Skin epidermis (tissue), 12 donors: ENCODE data around the gene DROSHA.

Experiments
- H3K27ac ChIP-seq, 21 experiments: fragments of 200-600 bp; sonication (generic) in 11 of 21; one replicate each; pipeline ENCODE4 v1.5.0; 2020; ENCODE audit warnings: mild to moderate bottlenecking in 3 of 21, inconsistent platforms in 2 of 21, moderate library complexity in 2 of 21
- H3K4me3 ChIP-seq, 7 experiments: fragments of 200-600 bp; sonication (generic) in 2 of 7; one replicate each; pipeline ENCODE4 v1.5.0; 2020; ENCODE audit warnings: inconsistent platforms in 2 of 7, mild to moderate bottlenecking in 2 of 7, moderate library complexity in 1 of 7

Gene DROSHA

GRCh38 chr5:31476738-31477141 lies 55.2 kb downstream of the DROSHA start:
- Histone ChIP-seq H3K4me3 (no peak overlapping the region), H3K27ac (no peak overlapping the region)

- no peak overlapping the region for H3K4me3 ChIP-seq
Measured at GRCh38 chr5:31471916-31472315, 60.0 kb downstream of the DROSHA start.

GRCh38 chr5:31471040-31471439 lies 60.9 kb downstream of the DROSHA start:
- Histone ChIP-seq H3K27ac (no peak overlapping the region), H3K4me3 (no peak overlapping the region)

More at GRCh38 chr5:31471916-31472315, 60.0 kb downstream of the DROSHA start:
- H3K27ac ChIP-seq: no peak overlapping the region

DNA sequence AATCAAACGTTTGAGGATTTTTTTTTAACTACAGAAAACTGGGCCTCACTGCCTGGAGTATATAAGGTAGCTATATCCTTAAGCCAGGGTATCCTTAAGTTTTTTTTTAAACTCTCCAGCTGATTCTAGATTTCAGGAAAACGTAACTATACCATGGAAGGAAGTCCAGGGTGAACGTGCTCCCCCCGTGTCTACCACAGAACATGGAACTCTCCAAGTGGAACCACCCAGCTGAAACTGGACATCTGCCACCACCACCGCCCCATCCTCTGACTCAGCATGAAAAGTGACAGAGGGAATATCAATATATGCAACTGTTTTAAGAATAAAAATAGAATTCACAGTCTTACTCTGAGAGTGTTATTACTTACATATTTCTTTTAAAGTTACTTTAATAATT lies 61.3 kb downstream of the DROSHA start:
- Histone ChIP-seq H3K27ac (no peak overlapping the region), H3K4me3 (no peak overlapping the region)

DNA sequence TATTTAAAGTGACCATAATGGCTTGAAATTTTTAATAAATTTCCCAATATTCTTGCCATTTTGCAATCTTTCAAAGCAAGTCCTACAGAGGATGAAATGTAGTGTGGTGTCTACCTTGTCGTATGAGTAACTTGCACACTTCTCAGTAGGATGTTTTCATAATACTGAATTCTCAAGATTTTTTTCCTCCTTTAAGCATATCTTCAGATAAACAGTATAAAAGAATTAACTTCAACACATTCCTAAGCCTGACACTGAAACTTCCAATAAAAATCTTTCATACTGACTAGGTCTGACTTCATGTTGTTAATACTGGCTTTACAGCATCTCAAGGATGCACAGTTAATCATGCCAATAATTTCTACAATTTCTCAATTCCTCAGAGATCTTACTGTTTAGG lies 62.0 kb downstream of the DROSHA start:
- Histone ChIP-seq H3K4me3 (no peak overlapping the region), H3K27ac (no peak overlapping the region)

GRCh38 chr5:31469466-31469865 lies 62.4 kb downstream of the DROSHA start:
- no peak overlapping the region for H3K4me3 ChIP-seq
- no peak overlapping the region for H3K27ac ChIP-seq

- no peak overlapping the region for H3K27ac ChIP-seq
- no peak overlapping the region for H3K4me3 ChIP-seq
Measured at GRCh38 chr5:31465291-31465690, 66.6 kb downstream of the DROSHA start.

- no peak overlapping the region for H3K27ac ChIP-seq
- no peak overlapping the region for H3K4me3 ChIP-seq
Measured at GRCh38 chr5:31464081-31464480, 67.8 kb downstream of the DROSHA start.

DNA sequence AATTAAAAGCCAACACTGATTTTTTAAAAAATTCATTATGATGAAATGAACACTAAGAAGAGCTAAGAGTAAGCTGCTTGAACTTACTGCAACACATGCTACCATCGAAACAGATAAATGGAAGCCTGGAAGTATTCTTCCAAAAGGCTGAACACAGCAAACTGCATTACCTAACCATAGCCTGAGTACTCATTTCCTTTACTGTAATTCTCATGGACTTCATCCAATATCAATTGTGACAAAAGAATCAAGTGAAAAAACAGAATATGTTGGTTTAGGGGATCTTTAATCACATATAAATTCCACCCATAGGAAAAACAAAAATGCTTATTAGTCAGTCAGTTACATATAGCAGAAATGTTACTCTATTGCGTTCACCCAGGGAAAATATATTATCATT lies 68.5 kb downstream of the DROSHA start:
- no peak overlapping the region for H3K4me3 ChIP-seq
- no peak overlapping the region for H3K27ac ChIP-seq

GRCh38 chr5:31459594-31459993 lies 72.3 kb downstream of the DROSHA start:
- Histone ChIP-seq H3K27ac (no peak overlapping the region), H3K4me3 (no peak overlapping the region)

DNA sequence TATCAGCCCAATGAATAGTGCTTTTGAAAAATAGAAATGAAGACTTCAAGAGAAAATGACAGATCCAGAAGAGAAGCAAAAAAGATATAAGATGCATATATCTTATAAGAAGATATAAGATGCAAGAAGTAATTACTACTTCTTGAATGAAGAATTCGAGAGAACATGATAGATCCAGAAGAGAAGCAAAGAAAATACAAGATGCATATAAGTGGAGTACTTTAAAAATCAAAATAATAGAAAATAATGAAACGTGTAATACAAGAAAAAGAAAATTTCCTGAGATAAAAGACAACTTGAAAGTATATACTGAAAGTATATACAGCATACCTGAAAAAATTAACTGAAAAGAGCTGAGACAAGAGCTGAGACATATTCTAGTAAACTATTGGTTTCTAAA lies 76.7 kb downstream of the DROSHA start:
- H3K27ac ChIP-seq: no peak overlapping the region

GRCh38 chr5:31453522-31453921 lies 78.4 kb downstream of the DROSHA start:
- no peak overlapping the region for H3K27ac ChIP-seq
- H3K4me3 ChIP-seq: no peak overlapping the region

More for the DNA sequence above, 76.7 kb downstream of the DROSHA start:
- H3K4me3 ChIP-seq: no peak overlapping the region

DNA sequence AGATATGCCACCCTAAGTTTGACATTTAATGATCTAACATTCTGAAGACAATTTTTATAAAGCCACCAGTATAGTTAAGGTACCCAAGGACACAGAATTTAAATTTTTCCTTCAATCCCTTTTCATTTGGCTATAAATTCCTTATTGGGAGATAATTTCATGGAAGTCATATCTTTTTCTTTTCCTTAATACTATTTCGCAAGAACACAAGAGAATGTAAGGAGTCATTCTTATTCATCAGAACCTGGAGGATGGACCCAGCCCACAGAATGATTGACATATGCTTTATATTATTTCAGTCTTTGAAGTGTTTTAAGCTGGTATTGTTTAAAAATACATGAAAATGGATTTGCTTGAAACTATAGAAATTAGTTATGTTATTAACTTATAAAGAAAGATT lies 79.6 kb downstream of the DROSHA start:
- no peak overlapping the region for H3K27ac ChIP-seq
- no peak overlapping the region for H3K4me3 ChIP-seq

DNA sequence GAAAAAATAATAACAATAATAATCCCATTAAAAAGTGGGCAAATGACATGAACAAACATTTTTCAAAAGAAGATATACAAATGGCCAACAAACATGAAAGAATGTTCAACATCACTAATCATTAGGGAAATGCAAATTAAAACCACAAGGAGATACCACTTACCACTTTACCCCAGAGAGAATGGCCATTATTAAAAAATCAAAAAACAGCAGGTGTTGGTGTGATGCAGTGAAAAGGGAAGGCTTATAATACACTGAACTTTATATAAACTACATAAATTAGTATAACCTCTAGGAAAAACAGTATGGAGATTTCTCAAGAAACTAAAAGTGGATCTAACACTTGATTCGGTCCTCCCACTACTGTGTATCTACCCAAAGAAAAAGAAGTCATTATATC lies 81.9 kb downstream of the DROSHA start:
- no peak overlapping the region for H3K4me3 ChIP-seq

DNA sequence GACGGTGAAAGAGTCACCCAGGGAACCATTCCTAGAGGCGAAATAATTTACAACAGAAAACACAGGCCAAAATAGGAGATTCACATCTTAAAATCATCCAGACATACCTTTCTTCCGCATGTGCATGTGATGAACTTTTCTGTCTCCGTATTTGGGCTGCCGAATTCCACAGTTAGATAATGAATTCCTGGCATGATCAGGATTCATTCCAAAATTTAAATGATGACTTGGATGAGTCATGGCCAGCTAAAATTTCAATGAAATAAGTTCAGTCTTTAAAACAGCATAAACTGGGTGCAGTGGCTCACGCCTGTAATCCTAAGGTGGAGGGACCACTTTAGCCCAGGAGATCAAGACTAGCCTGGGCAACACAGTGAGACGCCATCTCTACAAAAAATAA lies 82.7 kb downstream of the DROSHA start:
- H3K4me3 ChIP-seq: no peak overlapping the region
- H3K27ac ChIP-seq: no peak overlapping the region

More for the DNA sequence above, 81.9 kb downstream of the DROSHA start:
- no peak overlapping the region for H3K27ac ChIP-seq

DNA sequence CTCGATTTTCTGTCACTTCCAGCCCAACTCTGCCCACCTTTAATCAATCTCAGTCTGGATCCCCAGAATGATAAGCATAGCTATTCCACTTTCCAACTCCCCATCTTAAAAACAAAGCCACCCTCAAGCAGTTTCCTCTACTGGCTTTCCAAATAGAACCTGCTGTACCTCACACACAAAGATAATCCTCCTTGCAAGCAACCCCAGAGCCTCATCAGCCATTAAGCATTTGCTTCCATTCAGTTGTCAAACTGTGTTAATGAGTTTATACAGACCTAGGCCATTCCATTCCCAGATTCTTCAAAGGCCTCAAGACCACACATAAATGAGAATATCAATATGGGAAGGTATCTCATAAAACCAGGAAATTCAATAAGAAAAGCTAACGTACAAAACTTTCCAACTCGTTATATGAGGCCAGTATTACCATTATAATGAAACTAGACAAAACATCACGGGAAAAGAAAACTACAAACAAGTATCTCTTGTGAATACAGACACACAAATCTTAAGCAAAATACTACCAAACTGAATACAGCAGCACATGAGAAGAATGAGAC lies 86.8 kb downstream of the DROSHA start:
- Histone ChIP-seq H3K27ac (no peak overlapping the region), H3K4me3 (no peak overlapping the region)

- H3K27ac ChIP-seq: no peak overlapping the region
Measured at GRCh38 chr5:31443572-31443971, 88.3 kb downstream of the DROSHA start.

GRCh38 chr5:31442058-31442745 lies 89.7 kb downstream of the DROSHA start:
- Histone ChIP-seq H3K27ac (no peak overlapping the region), H3K4me3 (no peak overlapping the region)

More at GRCh38 chr5:31443572-31443971, 88.3 kb downstream of the DROSHA start:
- H3K4me3 ChIP-seq: no peak overlapping the region

GRCh38 chr5:31436851-31437250 lies 95.0 kb downstream of the DROSHA start:
- no peak overlapping the region for H3K27ac ChIP-seq
- H3K4me3 ChIP-seq: no peak overlapping the region

GRCh38 chr5:31435730-31436129 lies 96.2 kb downstream of the DROSHA start:
- Histone ChIP-seq H3K27ac (no peak overlapping the region), H3K4me3 (no peak overlapping the region)

DNA sequence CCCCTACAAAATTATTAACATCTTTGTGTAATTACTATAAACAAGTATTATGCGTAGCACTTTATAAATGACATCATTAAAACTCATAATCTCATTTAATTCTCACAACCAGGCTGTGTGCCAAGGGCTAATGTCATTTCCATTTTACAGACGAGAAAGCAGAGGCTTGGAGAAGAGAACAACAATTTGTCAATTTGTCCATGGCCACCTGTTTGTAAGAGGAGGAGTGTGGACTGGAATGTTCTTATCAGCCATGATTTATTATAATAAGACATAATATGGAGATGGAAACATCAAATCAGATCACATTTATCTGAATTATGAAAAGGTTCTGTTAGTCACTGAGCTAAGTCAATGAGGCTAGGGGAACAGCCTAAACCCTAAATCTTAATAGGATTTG lies 97.0 kb downstream of the DROSHA start:
- H3K27ac ChIP-seq: no peak overlapping the region
- H3K4me3 ChIP-seq: no peak overlapping the region

DNA sequence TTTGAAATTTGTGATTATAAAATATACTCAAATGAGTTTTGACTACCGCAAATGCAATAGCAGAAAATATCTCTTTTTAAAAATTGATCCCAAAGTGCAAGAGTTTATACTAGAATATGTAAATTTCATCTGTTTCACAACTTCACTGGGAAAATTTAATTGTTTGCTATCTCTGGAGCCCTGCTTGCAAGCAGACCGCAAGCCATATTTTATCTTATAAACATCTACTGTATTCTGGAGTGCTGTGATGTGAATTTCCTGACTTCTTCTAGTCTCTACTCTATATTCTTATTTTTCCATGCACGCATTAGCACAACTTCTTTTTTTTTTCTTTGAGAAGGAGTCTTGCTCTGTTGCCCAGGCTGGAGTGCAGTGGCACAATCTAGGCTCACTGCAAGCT lies 98.7 kb downstream of the DROSHA start:
- H3K27ac ChIP-seq: no peak overlapping the region
- H3K4me3 ChIP-seq: no peak overlapping the region
